ENCODE measurements around the gene ASIC3. TPM values are rescaled to one million over a fixed set of nuclear protein-coding genes. Genes with fewer than 3 reads are reported as not detected.

ASIC3 gene
- total RNA-seq, 1 experiment from 2014 or later, result 1.1 TPM

GRCh38 chr7:151017953-151018420 lies 30.3 kb upstream of the ASIC3 start:
- POLR2A ChIA-PET, result interaction anchor here (1.3 kb wide), 1 partner anchor 10 kb away, joined by 4 read pairs; the partner anchor contains the start of gene ABCB8
- peaks cover 26% of the 10 kb centered on the region for H3K4me1 ChIP-seq
- H3K27me3 ChIP-seq (replicated peaks; ENCODE audit: control insufficient read depth, insufficient read depth, low read length), result no peaks in the 10 kb centered on the region
- peak overlapping the region; percentile 80 for H3K27ac Mint-ChIP-seq (ENCODE audit: unreplicated experiment)
- H3K36me3 ChIP-seq (ENCODE audit: control insufficient read depth, insufficient read depth, low read length), result no peaks in the 10 kb centered on the region
- H3K4me3 ChIP-seq (ENCODE audit: low read depth, low read length), result peak overlapping the region; percentile 33
- CTCF ChIA-PET, result interaction anchor here (0.7 to 3.3 kb wide), 13 partner anchors 8 to 176 kb away, joined by 3 to 54 read pairs (median 4); partner anchors contain the start of genes ABCB8 and FASTK
- DNase-seq, result peak; percentile 74 to 89
- intact Hi-C loops (cut with micrococcal nuclease; ENCODE audit: unreplicated experiment), result loop anchor here (1.0 kb wide), 2 partner anchors 10 to 55 kb away; partner anchors contain the start of gene ABCB8
- H3K4me3 Mint-ChIP-seq (ENCODE audit: unreplicated experiment), result peak overlapping the region; percentile 77
- H3K9me3 Mint-ChIP-seq (ENCODE audit: unreplicated experiment), result no peaks in the 10 kb centered on the region
- H3K36me3 Mint-ChIP-seq (ENCODE audit: insufficient read depth, unreplicated experiment), result no peaks in the 10 kb centered on the region
- BruUV-seq (replicated peaks), result no TSS peak
- H3K9me3 ChIP-seq, result no peaks in the 10 kb centered on the region
- peaks cover 6% of the 10 kb centered on the region for H3K27me3 Mint-ChIP-seq (ENCODE audit: insufficient read depth, unreplicated experiment)
- peaks cover 12% of the 10 kb centered on the region for H3K4me1 Mint-ChIP-seq (ENCODE audit: low read depth, unreplicated experiment)
- TF ChIP-seq CTCF (IDR thresholded peaks at IDR 0.05; ENCODE audit: insufficient read depth in 1 of 2, low read depth in 1 of 2, low read length in 1 of 2, severe bottlenecking in 1 of 2, unreplicated experiment in 1 of 2), result peak; percentile 91 to 98

- Histone ChIP-seq H3K4me3 (ENCODE audit: low read depth, low read length) (peak overlapping the region; percentile 33), H3K36me3 (ENCODE audit: control insufficient read depth, insufficient read depth, low read length) (no peaks in the 10 kb centered on the region), H3K27me3 (replicated peaks; ENCODE audit: control insufficient read depth, insufficient read depth, low read length) (no peaks in the 10 kb centered on the region), H3K4me1 (peaks cover 25% of the 10 kb centered on the region), H3K9me3 (no peaks in the 10 kb centered on the region)
- BruUV-seq (replicated peaks), result no TSS peak
- Mint-ChIP-seq H3K9me3 (ENCODE audit: unreplicated experiment) (no peaks in the 10 kb centered on the region), H3K27ac (ENCODE audit: unreplicated experiment) (peak overlapping the region; percentile 80), H3K27me3 (ENCODE audit: insufficient read depth, unreplicated experiment) (peaks cover 6% of the 10 kb centered on the region), H3K4me1 (ENCODE audit: low read depth, unreplicated experiment) (peaks cover 12% of the 10 kb centered on the region), H3K4me3 (ENCODE audit: unreplicated experiment) (peak overlapping the region; percentile 77), H3K36me3 (ENCODE audit: insufficient read depth, unreplicated experiment) (no peaks in the 10 kb centered on the region)
- CTCF ChIA-PET, result interaction anchor here (0.7 to 3.3 kb wide), 13 partner anchors 9 to 176 kb away, joined by 3 to 54 read pairs (median 4); partner anchors contain the start of genes ABCB8 and FASTK
- POLR2A ChIA-PET, result interaction anchor here (1.3 kb wide), 1 partner anchor 9 kb away, joined by 4 read pairs; the partner anchor contains the start of gene ABCB8
- peak in 1 of 2 experiments; percentile 32 for DNase-seq
- TF ChIP-seq CTCF (IDR thresholded peaks at IDR 0.05; ENCODE audit: insufficient read depth in 1 of 2, low read depth in 1 of 2, low read length in 1 of 2, severe bottlenecking in 1 of 2, unreplicated experiment in 1 of 2), result no peak
- intact Hi-C loops (cut with micrococcal nuclease; ENCODE audit: unreplicated experiment), result loop anchor here (1.0 kb wide), 2 partner anchors 10 to 55 kb away; partner anchors contain the start of gene ABCB8
Observed at GRCh38 chr7:151018421-151019129, 29.8 kb upstream of the ASIC3 start.

- H3K36me3 Mint-ChIP-seq (ENCODE audit: insufficient read depth, unreplicated experiment), result no peaks in the 10 kb centered on the region
- peaks cover 25% of the 10 kb centered on the region for H3K4me1 ChIP-seq
- no TSS peak for BruUV-seq (replicated peaks)
- intact Hi-C loops (cut with micrococcal nuclease; ENCODE audit: unreplicated experiment), result no loop called here
- H3K27me3 ChIP-seq (replicated peaks; ENCODE audit: control insufficient read depth, insufficient read depth, low read length), result no peaks in the 10 kb centered on the region
- no peaks in the 10 kb centered on the region for H3K36me3 ChIP-seq (ENCODE audit: control insufficient read depth, insufficient read depth, low read length)
- peak overlapping the region; percentile 20; the same call in 1 of the 2 replicates for H3K4me3 ChIP-seq (ENCODE audit: low read depth, low read length)
- H3K4me3 Mint-ChIP-seq (ENCODE audit: unreplicated experiment), result peak overlapping the region; percentile 61
- H3K27me3 Mint-ChIP-seq (ENCODE audit: insufficient read depth, unreplicated experiment), result peaks cover 6% of the 10 kb centered on the region
- peaks cover 12% of the 10 kb centered on the region for H3K4me1 Mint-ChIP-seq (ENCODE audit: low read depth, unreplicated experiment)
- POLR2A ChIA-PET, result interaction anchor here (1.3 kb wide), 1 partner anchor 9 kb away, joined by 4 read pairs; the partner anchor contains the start of gene ABCB8
- H3K9me3 Mint-ChIP-seq (ENCODE audit: unreplicated experiment), result no peaks in the 10 kb centered on the region
- no peaks in the 10 kb centered on the region for H3K9me3 ChIP-seq
- TF ChIP-seq CTCF (IDR thresholded peaks at IDR 0.05; ENCODE audit: insufficient read depth in 1 of 2, low read depth in 1 of 2, low read length in 1 of 2, severe bottlenecking in 1 of 2, unreplicated experiment in 1 of 2), result no peak
- no peak overlapping the region for H3K27ac Mint-ChIP-seq (ENCODE audit: unreplicated experiment)
- no peak for DNase-seq
- CTCF ChIA-PET, result interaction anchor here (0.5 to 3.3 kb wide), 6 partner anchors 9 to 93 kb away, joined by 3 to 54 read pairs (median 7); partner anchors contain the start of gene ABCB8
Observed at GRCh38 chr7:151019130-151019447, 29.2 kb upstream of the ASIC3 start.

All from Caco-2 (cell line).